ENCODE measurements around the gene PPP3R1.

The PPP3R1 gene

GRCh38 chr2:68230241-68231060 is 21.9 kb downstream of the PPP3R1 start:
- no peak for DNase-seq

GRCh38 chr2:68226794-68227193 is 25.5 kb downstream of the PPP3R1 start:
- no peak for DNase-seq

- no peak for DNase-seq
These were observed 27.2 kb downstream of the PPP3R1 start for GRCh38 chr2:68225119-68225632.

GRCh38 chr2:68223419-68223818 is 28.9 kb downstream of the PPP3R1 start:
- no peak for DNase-seq

GRCh38 chr2:68222287-68222686 is 30.0 kb downstream of the PPP3R1 start:
- DNase-seq, result no peak

- no peak for DNase-seq
These were observed 33.9 kb downstream of the PPP3R1 start for GRCh38 chr2:68218343-68218901.

GRCh38 chr2:68217729-68218128 is 34.6 kb downstream of the PPP3R1 start:
- DNase-seq, result no peak

- DNase-seq, result no peak
These were observed 35.6 kb downstream of the PPP3R1 start for GRCh38 chr2:68216454-68217310.

- no peak for DNase-seq
These were observed 38.0 kb downstream of the PPP3R1 start for GRCh38 chr2:68214381-68214780.

GRCh38 chr2:68206793-68207192 is 45.5 kb downstream of the PPP3R1 start:
- DNase-seq, result no peak

GRCh38 chr2:68203587-68203986 is 48.7 kb downstream of the PPP3R1 start:
- no peak for DNase-seq

- no peak for DNase-seq
These were observed 52.1 kb downstream of the PPP3R1 start for GRCh38 chr2:68200157-68200787.

GRCh38 chr2:68196120-68196716 is 56.1 kb downstream of the PPP3R1 start:
- no peak for DNase-seq

GRCh38 chr2:68195096-68195495 is 57.2 kb downstream of the PPP3R1 start:
- DNase-seq, result no peak

GRCh38 chr2:68193787-68194372 is 58.5 kb downstream of the PPP3R1 start:
- no peak for DNase-seq

GRCh38 chr2:68193144-68193543 is 59.2 kb downstream of the PPP3R1 start:
- DNase-seq, result no peak

GRCh38 chr2:68190991-68191731 is 61.2 kb downstream of the PPP3R1 start:
- no peak for DNase-seq

- no peak for DNase-seq
These were observed 62.1 kb downstream of the PPP3R1 start for GRCh38 chr2:68189991-68190784.

- DNase-seq, result no peak
These were observed 63.5 kb downstream of the PPP3R1 start for GRCh38 chr2:68188831-68189230.

- DNase-seq, result no peak
These were observed 65.0 kb downstream of the PPP3R1 start for GRCh38 chr2:68187329-68187728.
